HG03103 (cell line): ENCODE data around the gene P2RX5.

Source experiments
- ATAC-seq: cut with Tn5 transposase; IDR thresholded peaks from one replicate; pipeline ENCODE4 v1.9.1; 2021; ENCODE audit warnings: low read depth; ENCODE audit not compliant: unreplicated experiment

Gene P2RX5

GRCh38 chr17:3627769-3628167, 68.2 kb downstream of the P2RX5 start:
- no peak for ATAC-seq

DNA sequence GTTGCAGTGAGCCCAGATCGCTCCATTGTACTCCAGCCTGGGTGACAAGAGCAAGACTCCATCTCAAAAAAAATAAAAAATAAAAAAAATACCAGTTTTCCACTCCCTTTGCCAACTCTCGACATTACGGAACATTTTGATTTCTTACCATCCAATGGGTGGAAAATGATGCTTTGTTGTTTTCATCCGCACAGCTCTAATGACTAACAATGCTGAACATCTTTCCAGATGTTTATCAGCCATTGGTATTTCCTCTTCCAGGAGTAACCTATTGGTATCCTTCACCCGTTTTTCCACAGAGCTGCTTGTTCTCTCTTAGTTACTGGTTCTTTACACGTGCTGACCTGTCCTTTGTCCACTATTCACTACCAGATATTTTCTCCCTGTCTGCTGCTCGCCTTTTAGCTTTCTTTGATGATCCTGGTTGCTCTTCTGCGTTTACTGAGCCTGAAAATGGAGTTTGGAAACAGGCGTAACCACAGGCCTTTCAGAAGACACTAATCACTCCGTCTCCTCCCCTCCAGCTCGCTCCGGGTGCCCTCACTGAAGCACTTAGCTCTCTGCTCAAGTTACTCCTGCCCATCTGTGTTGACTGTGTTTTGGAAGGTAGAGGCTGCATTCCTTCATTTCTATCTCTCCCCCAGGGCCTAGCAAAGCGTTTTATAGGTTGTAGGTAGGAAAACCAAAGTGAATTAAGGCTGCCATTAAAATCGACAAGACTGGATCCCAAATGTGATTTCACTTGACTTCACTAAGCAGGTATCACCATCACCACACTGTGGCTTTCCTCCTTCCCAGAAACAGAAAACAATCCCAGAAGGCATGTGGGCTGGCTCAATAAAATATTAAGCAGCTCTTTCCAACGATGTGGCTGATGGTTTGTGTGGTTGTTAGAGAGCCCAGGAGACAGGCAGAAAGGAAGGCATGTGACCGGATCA, 68.9 kb downstream of the P2RX5 start:
- no peak for ATAC-seq
